Measurements from ENCODE around the gene CD44.

DNA sequence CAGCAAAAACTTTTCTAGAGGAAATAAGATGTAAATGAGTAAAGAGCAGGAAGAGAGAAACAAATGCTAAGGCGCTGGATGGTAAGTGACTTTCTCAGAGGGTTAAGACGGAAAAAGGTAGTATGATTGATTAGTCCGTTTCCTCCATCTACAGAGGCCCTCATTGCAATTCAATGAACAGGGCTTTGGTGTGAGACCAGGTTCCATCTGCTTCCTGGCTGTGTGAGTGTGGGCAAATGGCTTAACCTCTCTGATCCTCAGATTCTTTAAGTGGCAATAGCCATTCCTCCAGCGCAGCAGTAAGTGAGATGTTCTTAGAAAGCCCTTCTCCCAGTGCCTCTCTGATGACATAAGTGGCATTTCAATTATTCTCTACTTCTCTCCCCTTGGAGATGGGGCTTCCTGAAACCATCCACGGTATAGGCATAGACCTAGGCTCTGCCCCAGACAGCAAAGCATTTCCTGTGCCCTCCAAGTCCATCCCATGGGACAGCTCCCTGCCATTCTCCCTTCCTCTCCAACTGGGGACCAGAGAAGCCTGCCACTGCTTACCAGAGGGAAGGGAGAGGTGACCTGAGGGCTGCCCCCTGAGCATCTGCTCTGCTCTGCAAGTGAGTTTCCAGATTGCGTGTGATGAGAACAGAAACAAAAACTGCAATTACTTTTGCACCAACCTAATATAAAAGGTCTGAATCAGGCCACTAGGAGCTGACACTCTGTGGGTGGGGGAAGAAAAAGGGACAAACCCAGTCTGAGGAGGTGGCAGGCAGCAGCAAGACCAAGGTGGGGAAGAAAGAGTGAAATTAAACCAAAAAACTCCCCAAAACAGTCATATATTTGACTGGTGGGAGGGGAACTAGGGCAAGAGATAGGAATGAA, 12.7 kb upstream of the CD44 start:
- TF ChIP-seq, protein P1, sequence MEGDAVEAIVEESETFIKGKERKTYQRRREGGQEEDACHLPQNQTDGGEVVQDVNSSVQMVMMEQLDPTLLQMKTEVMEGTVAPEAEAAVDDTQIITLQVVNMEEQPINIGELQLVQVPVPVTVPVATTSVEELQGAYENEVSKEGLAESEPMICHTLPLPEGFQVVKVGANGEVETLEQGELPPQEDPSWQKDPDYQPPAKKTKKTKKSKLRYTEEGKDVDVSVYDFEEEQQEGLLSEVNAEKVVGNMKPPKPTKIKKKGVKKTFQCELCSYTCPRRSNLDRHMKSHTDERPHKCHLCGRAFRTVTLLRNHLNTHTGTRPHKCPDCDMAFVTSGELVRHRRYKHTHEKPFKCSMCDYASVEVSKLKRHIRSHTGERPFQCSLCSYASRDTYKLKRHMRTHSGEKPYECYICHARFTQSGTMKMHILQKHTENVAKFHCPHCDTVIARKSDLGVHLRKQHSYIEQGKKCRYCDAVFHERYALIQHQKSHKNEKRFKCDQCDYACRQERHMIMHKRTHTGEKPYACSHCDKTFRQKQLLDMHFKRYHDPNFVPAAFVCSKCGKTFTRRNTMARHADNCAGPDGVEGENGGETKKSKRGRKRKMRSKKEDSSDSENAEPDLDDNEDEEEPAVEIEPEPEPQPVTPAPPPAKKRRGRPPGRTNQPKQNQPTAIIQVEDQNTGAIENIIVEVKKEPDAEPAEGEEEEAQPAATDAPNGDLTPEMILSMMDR (IDR thresholded peaks at IDR 0.05) = no peak
- no peak for TF ChIP-seq POLR2A (IDR thresholded peaks at IDR 0.05)

Data from thyroid gland (tissue), 4 donors.